ENCODE measurements around the gene RUSC1.

DNA sequence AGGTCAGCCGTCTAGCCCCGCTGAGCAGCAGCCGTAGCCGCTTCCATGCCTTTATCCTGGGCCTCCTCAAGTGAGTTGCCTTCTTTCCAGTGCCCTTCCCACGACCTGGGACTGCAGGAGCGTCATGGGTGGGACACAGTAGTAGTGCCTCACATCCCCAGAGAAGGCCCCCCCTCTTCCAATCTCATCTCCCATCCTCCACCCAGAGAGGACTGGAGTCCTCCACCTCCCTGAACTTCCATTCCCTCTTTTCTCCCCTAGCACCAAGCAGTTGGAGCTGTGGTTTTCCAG, 4.9 kb downstream of the RUSC1 start:
- TF ChIP-seq, protein P1, sequence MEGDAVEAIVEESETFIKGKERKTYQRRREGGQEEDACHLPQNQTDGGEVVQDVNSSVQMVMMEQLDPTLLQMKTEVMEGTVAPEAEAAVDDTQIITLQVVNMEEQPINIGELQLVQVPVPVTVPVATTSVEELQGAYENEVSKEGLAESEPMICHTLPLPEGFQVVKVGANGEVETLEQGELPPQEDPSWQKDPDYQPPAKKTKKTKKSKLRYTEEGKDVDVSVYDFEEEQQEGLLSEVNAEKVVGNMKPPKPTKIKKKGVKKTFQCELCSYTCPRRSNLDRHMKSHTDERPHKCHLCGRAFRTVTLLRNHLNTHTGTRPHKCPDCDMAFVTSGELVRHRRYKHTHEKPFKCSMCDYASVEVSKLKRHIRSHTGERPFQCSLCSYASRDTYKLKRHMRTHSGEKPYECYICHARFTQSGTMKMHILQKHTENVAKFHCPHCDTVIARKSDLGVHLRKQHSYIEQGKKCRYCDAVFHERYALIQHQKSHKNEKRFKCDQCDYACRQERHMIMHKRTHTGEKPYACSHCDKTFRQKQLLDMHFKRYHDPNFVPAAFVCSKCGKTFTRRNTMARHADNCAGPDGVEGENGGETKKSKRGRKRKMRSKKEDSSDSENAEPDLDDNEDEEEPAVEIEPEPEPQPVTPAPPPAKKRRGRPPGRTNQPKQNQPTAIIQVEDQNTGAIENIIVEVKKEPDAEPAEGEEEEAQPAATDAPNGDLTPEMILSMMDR (IDR thresholded peaks at IDR 0.05): no peak
- no peak for TF ChIP-seq POLR2AphosphoS5 (IDR thresholded peaks at IDR 0.05)
- no peak for TF ChIP-seq POLR2A (IDR thresholded peaks at IDR 0.05)
- no peak for TF ChIP-seq EP300 (IDR thresholded peaks at IDR 0.05)
